K562 (cell line): Measurements from ENCODE around the gene NDOR1. TPM values are rescaled to one million over a fixed set of nuclear protein-coding genes. Genes with fewer than 3 reads are reported as not detected.

Source experiments
- CAMTA2 ChIP-seq: fragments of 250-450 bp; sonication (Bioruptor Pico); conservative IDR thresholded peaks from 2 replicates; pipeline ENCODE4 v1.5.1; 2022
- CTCF ChIP-seq, 3 experiments: IDR thresholded peaks in 2 of 3; conservative IDR thresholded peaks in 1 of 3; 2 replicates each; pipeline ENCODE4 v1.5.1; 2011 to 2012; ENCODE audit warnings: low read length in 3 of 3, mild to moderate bottlenecking in 3 of 3, control low read depth in 2 of 3, improper control_type of control experiment in 1 of 3, inconsistent platforms in 1 of 3, low read depth in 1 of 3, mixed read lengths in 1 of 3, moderate library complexity in 1 of 3; ENCODE audit not compliant: insufficient read depth in 2 of 3
- CTCFL ChIP-seq: IDR thresholded peaks from 2 replicates; pipeline ENCODE4 v1.6.1; 2011; ENCODE audit warnings: borderline replicate concordance, low read depth, mild to moderate bottlenecking, moderate library complexity, low read length; ENCODE audit not compliant: insufficient read depth, poor library complexity, severe bottlenecking
- E2F5 ChIP-seq: sonication (generic); formaldehyde crosslinking; IDR thresholded peaks from 2 replicates; pipeline ENCODE4 v1.8.0; 2022; ENCODE audit warnings: mild to moderate bottlenecking, missing genetic modification reagents
- ETV5 ChIP-seq: sonication (generic); formaldehyde crosslinking; IDR thresholded peaks from 2 replicates; pipeline ENCODE4 v1.4.0; 2020; ENCODE audit warnings: low read depth, mild to moderate bottlenecking, missing genetic modification reagents
- KDM1A ChIP-seq, 2 experiments: fragments of 450-650 bp; IDR thresholded peaks; 2 replicates each; pipeline ENCODE4 v1.6.1; 2016; ENCODE audit warnings: mild to moderate bottlenecking in 2 of 2
- MCM7 ChIP-seq, 2 experiments: fragments of 450-650 bp; IDR thresholded peaks; 2 replicates each; pipeline ENCODE4 v1.6.1; 2016 to 2018
- MED1 ChIP-seq: sonication (generic); formaldehyde crosslinking; IDR thresholded peaks from 2 replicates; pipeline ENCODE4 v1.8.1; 2023; ENCODE audit warnings: missing genetic modification reagents, borderline replicate concordance
- MEF2D ChIP-seq: conservative IDR thresholded peaks from 2 replicates; pipeline ENCODE4 v1.6.1; 2016; ENCODE audit warnings: low read depth, missing genetic modification characterization, missing compliant biosample characterization
- NFIX ChIP-seq: fragments of 250-450 bp; sonication (Bioruptor Pico); IDR thresholded peaks from 2 replicates; pipeline ENCODE4 v1.4.0; 2020; ENCODE audit warnings: low read depth, mild to moderate bottlenecking, moderate library complexity
- RBM15 ChIP-seq: fragments of 200-400 bp; formaldehyde crosslinking; IDR thresholded peaks from 2 replicates; pipeline ENCODE4 v1.6.1; 2018; ENCODE audit warnings: mild to moderate bottlenecking, low read length, moderate library complexity; ENCODE audit not compliant: insufficient read depth
- TEAD2 ChIP-seq: fragments of 450-650 bp; IDR thresholded peaks from 2 replicates; pipeline ENCODE4 v1.6.1; 2016; ENCODE audit warnings: missing genetic modification characterization, control low read depth, missing compliant biosample characterization
- THRB ChIP-seq: fragments of 450-650 bp; formaldehyde crosslinking; conservative IDR thresholded peaks from 2 replicates; pipeline ENCODE4 v1.4.0; 2022; ENCODE audit warnings: mild to moderate bottlenecking, missing genetic modification characterization
- XRCC5 ChIP-seq: fragments of 200-400 bp; formaldehyde crosslinking; IDR thresholded peaks from 2 replicates; pipeline ENCODE4 v1.6.1; 2017; ENCODE audit warnings: low read depth, mild to moderate bottlenecking, low read length
- ZBTB1 ChIP-seq: sonication (generic); formaldehyde crosslinking; IDR thresholded peaks from 2 replicates; pipeline ENCODE4 v1.8.1; 2023; ENCODE audit warnings: missing genetic modification reagents, low read depth, mild to moderate bottlenecking, borderline replicate concordance
- ZBTB33 ChIP-seq: sonication (generic); formaldehyde crosslinking; IDR thresholded peaks from 2 replicates; pipeline ENCODE4 v1.8.1; 2023; ENCODE audit warnings: mild to moderate bottlenecking, missing genetic modification reagents
- ZFX ChIP-seq: sonication (generic); formaldehyde crosslinking; IDR thresholded peaks from 2 replicates; pipeline ENCODE4 v1.8.0; 2022; ENCODE audit warnings: mild to moderate bottlenecking, missing genetic modification reagents, moderate library complexity
- ZNF143 ChIP-seq: sonication (generic); formaldehyde crosslinking; IDR thresholded peaks from 2 replicates; pipeline ENCODE4 v1.9.0; 2022; ENCODE audit warnings: mild to moderate bottlenecking, missing genetic modification reagents
- ZNF282 ChIP-seq: sonication (generic); formaldehyde crosslinking; IDR thresholded peaks from 2 replicates; pipeline ENCODE4 v1.8.1; 2023; ENCODE audit warnings: missing genetic modification reagents
- ZNF436 ChIP-seq: fragments of 250-450, 450-650 bp; sonication (Bioruptor Pico); formaldehyde crosslinking; IDR thresholded peaks from 2 replicates; pipeline ENCODE4 v1.7.0; 2020; ENCODE audit warnings: mild to moderate bottlenecking
- ZNF830 ChIP-seq: fragments of 250-450 bp; sonication (Bioruptor Pico); IDR thresholded peaks from 2 replicates; pipeline ENCODE4 v1.5.0; 2021; ENCODE audit warnings: mild to moderate bottlenecking
- polyA plus RNA-seq, 8 experiments: library from polyadenylated mRNA; depleted of rRNA in 4 of 8; stranded (reverse) in 5 of 8; unstranded in 3 of 8; fragments of >200 nt; fragmentation: Nextera tagmentation in 2 of 8; fragmentation: Illumina TruSeq in 1 of 8; extraction: Ambion mirVana in 2 of 8; extraction: Trizol in 1 of 8; gene quantifications; 2 replicates each; pipeline versions ENCODE4 v1.2.1 to v1.2.3, GENCODE V29; 2011 to 2014; ENCODE audit warnings: inconsistent platforms in 1 of 8, missing spikeins in 1 of 8
- total RNA-seq, 7 experiments: library from RNA; depleted of rRNA in 6 of 7; stranded (reverse); fragments of >200 nt in 6 of 7; fragmentation: Illumina TruSeq in 2 of 7; extraction: Trizol in 2 of 7; gene quantifications; 2 replicates each; pipeline versions ENCODE4 v1.2.1 to v1.2.3, GENCODE V29; 2011 to 2021; ENCODE audit warnings: low replicate concordance in 1 of 7

NDOR1 gene
- total and polyA plus RNA-seq, 9 of the 15 experiments (the other 6 are each of a cell fraction or from before 2014, with no cell fraction given): 0.06 to 36.9 (median 6.9) TPM

GRCh38 chr9:137218212-137218753 is 12.8 kb downstream of the NDOR1 start (continued):
- no peak for TF ChIP-seq ZBTB1 (CRISPR knock-in tag)
- TF ChIP-seq CTCF (IDR thresholded peaks at IDR 0.05 in 2 of 3, conservative IDR thresholded peaks at IDR 0.05 in 1 of 3; ENCODE audit: insufficient read depth in 2 of 3, low read depth in 1 of 3, low read length in 3 of 3): no peak
- peak; percentile 78 for TF ChIP-seq ZBTB33 (CRISPR knock-in tag)
- no peak for TF ChIP-seq NFIX
- no peak for TF ChIP-seq THRB (CRISPR knock-in tag)
- no peak for TF ChIP-seq KDM1A (IDR thresholded peaks at IDR 0.05)
- no peak for TF ChIP-seq ZNF830
- 0 out of 2 replicates have a peak, but pooled peaks have one; percentile 27 for TF ChIP-seq ZNF282 (CRISPR knock-in tag)
- TF ChIP-seq MCM7 (IDR thresholded peaks at IDR 0.05): no peak
- TF ChIP-seq CAMTA2 (CRISPR knock-in tag): 0 out of 2 replicates have a peak, but pooled peaks have one; percentile 5
- no peak for TF ChIP-seq XRCC5
- TF ChIP-seq MEF2D (tag): no peak
- TF ChIP-seq ZNF436 (CRISPR knock-in tag): no peak
- no peak for TF ChIP-seq ETV5 (CRISPR knock-in tag)
- TF ChIP-seq ZFX (CRISPR knock-in tag): no peak
- TF ChIP-seq CTCFL: no peak
- no peak for TF ChIP-seq E2F5 (CRISPR knock-in tag)
- no peak for TF ChIP-seq MED1 (CRISPR knock-in tag)
- TF ChIP-seq TEAD2 (tag): no peak
- TF ChIP-seq ZNF143: no peak
- no peak for TF ChIP-seq RBM15
